Endothelial cell of umbilical vein (primary cell): ENCODE results near the gene PBOV1.

Source experiments
- CTCF ChIP-seq, 2 donors: IDR thresholded peaks; 1 replicate in 1 of 2; 2 replicates in 1 of 2; pipeline ENCODE4 v1.5.1; 2011; ENCODE audit warnings: low read length in 2 of 2, mild to moderate bottlenecking in 2 of 2, moderate library complexity in 2 of 2, control low read depth in 1 of 2, inconsistent platforms in 1 of 2, low read depth in 1 of 2; ENCODE audit not compliant: insufficient read depth in 1 of 2; ENCODE audit errors: extremely low read depth in 1 of 2
- EZH2 ChIP-seq: IDR thresholded peaks from 2 replicates; pipeline ENCODE4 v1.6.1; 2012; ENCODE audit warnings: borderline replicate concordance, low read depth, mild to moderate bottlenecking, moderate library complexity, low read length, inconsistent platforms; ENCODE audit not compliant: severe bottlenecking
- GATA2 ChIP-seq: IDR thresholded peaks from 2 replicates; pipeline ENCODE4 v1.7.0; 2011; ENCODE audit warnings: low read depth, mild to moderate bottlenecking, moderate library complexity, mixed read lengths, low read length; ENCODE audit not compliant: insufficient read length, insufficient read depth
- JUN ChIP-seq: IDR thresholded peaks from 2 replicates; pipeline ENCODE4 v1.6.1; 2011; ENCODE audit warnings: borderline replicate concordance, low read depth; ENCODE audit not compliant: insufficient read length, insufficient read depth
- MAX ChIP-seq: IDR thresholded peaks from 2 replicates; pipeline ENCODE4 v1.6.1; 2011; ENCODE audit not compliant: insufficient read depth, insufficient read length
- MYC ChIP-seq: IDR thresholded peaks from one replicate; pipeline ENCODE4 v1.6.1; 2011; ENCODE audit warnings: mild to moderate bottlenecking, low read depth, low read length
- POLR2A ChIP-seq: IDR thresholded peaks from 2 replicates; pipeline ENCODE4 v1.6.1; 2012; ENCODE audit warnings: low read depth, mild to moderate bottlenecking, control low read depth, low read length
- POLR2AphosphoS5 ChIP-seq: IDR thresholded peaks from 2 replicates; pipeline ENCODE4 v1.6.1; 2012; ENCODE audit warnings: low read depth, mild to moderate bottlenecking, control low read depth, low read length, moderate library complexity; ENCODE audit not compliant: insufficient read depth

- TF ChIP-seq MYC (no peak), CTCF (IDR thresholded peaks at IDR 0.05; ENCODE audit: extremely low read depth in 1 of 2, insufficient read depth in 1 of 2, low read depth in 1 of 2, low read length in 2 of 2) (no peak), MAX (no peak), POLR2A (no peak), EZH2 (no peak), JUN (no peak), POLR2AphosphoS5 (no peak), GATA2 (no peak)
These were observed 16.1 kb upstream of the PBOV1 start for GRCh38 chr6:138234363-138234762.
